GM23338 (cell line): ENCODE measurements around the gene SHANK1. TPM values are rescaled to one million over a fixed set of nuclear protein-coding genes. Genes with fewer than 3 reads are reported as not detected.
A peak's percentile ranks its signal among the peaks of the same experiment; 100 is the strongest.

ENCODE experiments used
- ATAC-seq: fragments of 200-7000 bp; cut with Tn5 transposase; 3 replicates; pipeline ENCODE4 v1.9.1; 2020
- DNase-seq: peaks from one replicate; pipeline ENCODE4 v3.0.0-alpha.2; 2015; ENCODE audit warnings: low spot score
- H2AFZ ChIP-seq: fragments of 200-600 bp; sonication (generic); 2 replicates; pipeline ENCODE4 v1.8.0; 2016; ENCODE audit warnings: antibody characterized with exemption, mild to moderate bottlenecking, moderate library complexity
- H3F3A ChIP-seq: fragments of 200-600 bp; sonication (generic); replicated peaks from 2 replicates; pipeline ENCODE4 v1.8.0; 2017; ENCODE audit warnings: antibody characterized with exemption, mixed run types, low read depth
- H3K27ac ChIP-seq: fragments of 200-600 bp; sonication (generic); 2 replicates; pipeline ENCODE4 v1.6.1; 2016; ENCODE audit warnings: low read depth
- H3K27me3 ChIP-seq: fragments of 200-600 bp; sonication (generic); 2 replicates; pipeline ENCODE4 v1.8.0; 2016; ENCODE audit warnings: mild to moderate bottlenecking, mixed run types, moderate library complexity; ENCODE audit not compliant: insufficient read depth
- H3K36me3 ChIP-seq: fragments of 200-600 bp; sonication (generic); 2 replicates; pipeline ENCODE4 v1.8.0; 2016; ENCODE audit warnings: mild to moderate bottlenecking; ENCODE audit not compliant: insufficient read depth
- H3K4me1 ChIP-seq: fragments of 200-600 bp; sonication (generic); 2 replicates; pipeline ENCODE4 v1.8.0; 2016; ENCODE audit warnings: mild to moderate bottlenecking, moderate library complexity; ENCODE audit not compliant: insufficient read depth
- H3K4me2 ChIP-seq: fragments of 200-600 bp; sonication (generic); 2 replicates; pipeline ENCODE4 v1.7.1; 2017; ENCODE audit warnings: mixed run types
- H3K4me3 ChIP-seq: fragments of 200-600 bp; sonication (generic); 2 replicates; pipeline ENCODE4 v1.6.1; 2016; ENCODE audit warnings: mixed run types
- H3K79me2 ChIP-seq: fragments of 200-600 bp; sonication (generic); replicated peaks from 2 replicates; pipeline ENCODE4 v1.8.0; 2017; ENCODE audit warnings: mild to moderate bottlenecking; ENCODE audit not compliant: insufficient read depth
- H3K9me2 ChIP-seq: fragments of 200-600 bp; sonication (generic); 2 replicates; pipeline ENCODE4 v1.8.0; 2017; ENCODE audit not compliant: insufficient read depth
- H4K20me1 ChIP-seq: fragments of 200-600 bp; sonication (generic); replicated peaks from 2 replicates; pipeline ENCODE4 v1.8.0; 2017; ENCODE audit warnings: mild to moderate bottlenecking; ENCODE audit not compliant: insufficient read depth
- H3K27ac Mint-ChIP-seq: 2 replicates; pipeline ENCODE4 v1.8.0; 2020; ENCODE audit warnings: inconsistent platforms, mild to moderate bottlenecking, moderate library complexity, mixed read lengths
- H3K27me3 Mint-ChIP-seq: 3 replicates; pipeline ENCODE4 v1.8.0; 2022; ENCODE audit warnings: low read depth, mild to moderate bottlenecking, moderate library complexity, mixed read lengths, inconsistent platforms; ENCODE audit not compliant: insufficient read depth, poor library complexity
- H3K36me3 Mint-ChIP-seq: 3 replicates; pipeline ENCODE4 v1.8.0; 2021; ENCODE audit warnings: low read depth, mild to moderate bottlenecking, inconsistent platforms, moderate library complexity, mixed read lengths
- H3K4me1 Mint-ChIP-seq: 3 replicates; pipeline ENCODE4 v1.8.0; 2020; ENCODE audit warnings: mild to moderate bottlenecking, inconsistent platforms, mixed read lengths
- H3K4me3 Mint-ChIP-seq: 3 replicates; pipeline ENCODE4 v1.8.0; 2021; ENCODE audit warnings: moderate library complexity, mild to moderate bottlenecking, inconsistent platforms, mixed read lengths
- H3K9me3 Mint-ChIP-seq: 3 replicates; pipeline ENCODE4 v1.8.0; 2020; ENCODE audit warnings: moderate library complexity, mild to moderate bottlenecking, inconsistent platforms, mixed read lengths
- EZH2 ChIP-seq: fragments of 200-600 bp; sonication (generic); IDR thresholded peaks from one replicate; pipeline ENCODE4 v1.8.0; 2017; ENCODE audit warnings: antibody characterized with exemption, mild to moderate bottlenecking, low read depth; ENCODE audit not compliant: unreplicated experiment
- POLR2AphosphoS5 ChIP-seq: IDR thresholded peaks from 2 replicates; pipeline ENCODE4 v1.6.1; 2016; ENCODE audit warnings: antibody characterized with exemption, low read depth
- REST ChIP-seq: IDR thresholded peaks from one replicate; pipeline ENCODE4 v1.6.1; 2018; ENCODE audit warnings: antibody characterized with exemption; ENCODE audit not compliant: unreplicated experiment
- ZNF462 ChIP-seq: fragments of 250-450 bp; sonication (Bioruptor Pico); IDR thresholded peaks from 2 replicates; pipeline ENCODE4 v1.5.0; 2020; ENCODE audit warnings: mild to moderate bottlenecking, moderate library complexity
- polyA plus RNA-seq: library from polyadenylated mRNA; unstranded; fragments of >200 nt; fragmentation: Nextera tagmentation; extraction: Ambion mirVana; gene quantifications from 2 replicates; pipeline ENCODE4 v1.2.1, GENCODE V29; 2016
- total RNA-seq: library from RNA; depleted of rRNA; stranded (reverse); fragments of >200 nt; shearing (Covaris generic); gene quantifications from 2 replicates; pipeline ENCODE4 v1.2.3, GENCODE V29; 2014

SHANK1 gene
- total and polyA plus RNA-seq, 2 experiments from 2014 or later = 0.23 to 4.1 TPM

- Histone ChIP-seq H4K20me1 (no peaks in the 10 kb centered on the region; the same call in none of the 2 replicates), H3F3A (no peaks in the 10 kb centered on the region), H3K27ac (no peak overlapping the region), H3K9me2 (no peaks in the 10 kb centered on the region), H3K4me1 (peaks cover 8% of the 10 kb centered on the region; the same call in 1 of the 2 replicates), H2AFZ (peak overlapping the region; percentile 63; the same call in 1 of the 2 replicates), H3K36me3 (no peaks in the 10 kb centered on the region), H3K4me2 (peak overlapping the region; percentile 94), H3K79me2 (no peaks in the 10 kb centered on the region), H3K27me3 (peaks cover 94% of the 10 kb centered on the region), H3K4me3 (peak overlapping the region; percentile 68)
- Mint-ChIP-seq H3K4me3 (no peak overlapping the region), H3K36me3 (peaks cover 53% of the 10 kb centered on the region), H3K27ac (no peak overlapping the region), H3K27me3 (peaks cover 6% of the 10 kb centered on the region), H3K4me1 (no peaks in the 10 kb centered on the region), H3K9me3 (peaks cover 91% of the 10 kb centered on the region)
- TF ChIP-seq EZH2 (peak; percentile 29), REST (peak; percentile 74), ZNF462 (CRISPR knock-in tag) (no peak), POLR2AphosphoS5 (no peak)
- peak; percentile 69 for DNase-seq
- ATAC-seq = peak; percentile 62
Measured at GRCh38 chr19:50695251-50696093, 24.1 kb downstream of the SHANK1 start.
